ENCODE measurements around the gene LGALS4.
A peak's percentile ranks its signal among the peaks of the same experiment; 100 is the strongest.

Gene LGALS4

GRCh38 chr19:38836983-38837626 lies 24.4 kb upstream of the LGALS4 start:
- TF ChIP-seq, protein P1, sequence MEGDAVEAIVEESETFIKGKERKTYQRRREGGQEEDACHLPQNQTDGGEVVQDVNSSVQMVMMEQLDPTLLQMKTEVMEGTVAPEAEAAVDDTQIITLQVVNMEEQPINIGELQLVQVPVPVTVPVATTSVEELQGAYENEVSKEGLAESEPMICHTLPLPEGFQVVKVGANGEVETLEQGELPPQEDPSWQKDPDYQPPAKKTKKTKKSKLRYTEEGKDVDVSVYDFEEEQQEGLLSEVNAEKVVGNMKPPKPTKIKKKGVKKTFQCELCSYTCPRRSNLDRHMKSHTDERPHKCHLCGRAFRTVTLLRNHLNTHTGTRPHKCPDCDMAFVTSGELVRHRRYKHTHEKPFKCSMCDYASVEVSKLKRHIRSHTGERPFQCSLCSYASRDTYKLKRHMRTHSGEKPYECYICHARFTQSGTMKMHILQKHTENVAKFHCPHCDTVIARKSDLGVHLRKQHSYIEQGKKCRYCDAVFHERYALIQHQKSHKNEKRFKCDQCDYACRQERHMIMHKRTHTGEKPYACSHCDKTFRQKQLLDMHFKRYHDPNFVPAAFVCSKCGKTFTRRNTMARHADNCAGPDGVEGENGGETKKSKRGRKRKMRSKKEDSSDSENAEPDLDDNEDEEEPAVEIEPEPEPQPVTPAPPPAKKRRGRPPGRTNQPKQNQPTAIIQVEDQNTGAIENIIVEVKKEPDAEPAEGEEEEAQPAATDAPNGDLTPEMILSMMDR (IDR thresholded peaks at IDR 0.05; ENCODE audit: low read depth, low read length): no peak

GRCh38 chr19:38836159-38836982 lies 23.6 kb upstream of the LGALS4 start:
- TF ChIP-seq, protein P1 (IDR thresholded peaks at IDR 0.05; ENCODE audit: low read depth, low read length): no peak
- no peak overlapping the region for H3K4me3 ChIP-seq (ENCODE audit: low read depth, low read length)

More at GRCh38 chr19:38836983-38837626, 24.4 kb upstream of the LGALS4 start:
- no peak overlapping the region for H3K4me3 ChIP-seq (ENCODE audit: low read depth, low read length)

- TF ChIP-seq, protein P1 (IDR thresholded peaks at IDR 0.05; ENCODE audit: low read depth, low read length): no peak
- no peak overlapping the region for H3K4me3 ChIP-seq (ENCODE audit: low read depth, low read length)
Observed at GRCh38 chr19:38834590-38834989, 21.8 kb upstream of the LGALS4 start.

- no peak overlapping the region for H3K4me3 ChIP-seq (ENCODE audit: low read depth, low read length)
Observed at GRCh38 chr19:38834104-38834490, 21.4 kb upstream of the LGALS4 start.

DNA sequence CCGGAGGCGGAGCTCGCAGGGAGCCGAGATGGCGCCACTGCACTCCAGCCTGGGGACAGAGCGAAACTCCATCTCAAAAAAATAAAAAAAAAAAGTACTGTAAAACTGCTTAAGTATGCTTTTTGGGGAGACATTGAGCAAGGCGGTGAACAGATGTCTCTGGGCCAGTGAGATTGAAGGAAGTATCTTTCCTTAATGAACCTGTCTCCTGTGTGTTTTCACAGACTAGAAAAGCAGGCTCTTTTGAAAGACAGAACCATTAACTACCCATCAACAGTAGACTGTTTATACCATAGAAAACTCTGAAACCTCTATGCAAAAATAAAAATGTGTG lies 20.3 kb upstream of the LGALS4 start:
- TF ChIP-seq, protein P1 (IDR thresholded peaks at IDR 0.05; ENCODE audit: low read depth, low read length): no peak
- H3K4me3 ChIP-seq (ENCODE audit: low read depth, low read length): no peak overlapping the region

More at GRCh38 chr19:38834104-38834490, 21.4 kb upstream of the LGALS4 start:
- TF ChIP-seq, protein P1 (IDR thresholded peaks at IDR 0.05; ENCODE audit: low read depth, low read length): no peak

GRCh38 chr19:38831142-38831605 lies 18.4 kb upstream of the LGALS4 start:
- TF ChIP-seq, protein P1 (IDR thresholded peaks at IDR 0.05; ENCODE audit: low read depth, low read length): no peak
- peak overlapping the region; percentile 58 for H3K4me3 ChIP-seq (ENCODE audit: low read depth, low read length)

Measured in WI38 (cell line).